Subcutaneous abdominal adipose tissue (tissue), 5 donors: ENCODE results near the gene SLC9A9.
"Not testable (repeated sequence)": the region's sequence is repeated elsewhere in the genome, so short reads cannot be mapped to it uniquely, and the experiment has no call there.

Source experiments
- H3K27ac ChIP-seq: one replicate; pipeline ENCODE4 v1.7.0; 2013; ENCODE audit warnings: low read depth, mild to moderate bottlenecking, inconsistent platforms, low read length, moderate library complexity
- H3K27me3 ChIP-seq, 5 donors: one replicate each; pipeline ENCODE4 v1.7.0; 2013; ENCODE audit warnings: low read length in 5 of 5, inconsistent platforms in 1 of 5; ENCODE audit not compliant: control insufficient read depth in 5 of 5, insufficient read depth in 4 of 5
- H3K36me3 ChIP-seq, 5 donors: one replicate each; pipeline ENCODE4 v1.7.0; 2013; ENCODE audit warnings: low read length in 5 of 5; ENCODE audit not compliant: control insufficient read depth in 5 of 5, insufficient read depth in 5 of 5
- H3K4me1 ChIP-seq, 5 donors: one replicate each; pipeline ENCODE4 v1.7.0; 2013; ENCODE audit warnings: low read length in 5 of 5, mild to moderate bottlenecking in 3 of 5, moderate library complexity in 1 of 5; ENCODE audit not compliant: control insufficient read depth in 5 of 5, insufficient read depth in 5 of 5
- H3K4me3 ChIP-seq, 5 donors: one replicate each; pipeline ENCODE4 v1.7.0; 2013; ENCODE audit warnings: low read length in 5 of 5, low read depth in 1 of 5
- H3K9ac ChIP-seq, 5 donors: one replicate each; pipeline ENCODE4 v1.7.0; 2013; ENCODE audit warnings: low read length in 5 of 5, mild to moderate bottlenecking in 4 of 5, moderate library complexity in 3 of 5
- H3K9me3 ChIP-seq, 5 donors: one replicate each; pipeline ENCODE4 v1.7.0; 2013; ENCODE audit warnings: low read length in 5 of 5; ENCODE audit not compliant: control insufficient read depth in 5 of 5
- donor health status: healthy.
- donor health status: healthy.
- donor health status: healthy.
- donor health status: healthy.
- donor health status: healthy.

Gene SLC9A9

GRCh38 chr3:143718463-143718862, 129.8 kb downstream of the SLC9A9 start:
- no peak overlapping the region for H3K4me3 ChIP-seq

GRCh38 chr3:143716731-143717130, 131.5 kb downstream of the SLC9A9 start:
- Histone ChIP-seq H3K4me3 (no peak overlapping the region), H3K36me3 (no peaks in the 10 kb centered on the region), H3K27me3 (no peaks in the 10 kb centered on the region), H3K27ac (no peak overlapping the region), H3K9me3 (no peaks in the 10 kb centered on the region), H3K9ac (no peak overlapping the region), H3K4me1 (no peaks in the 10 kb centered on the region)

More at GRCh38 chr3:143718463-143718862, 129.8 kb downstream of the SLC9A9 start:
- no peaks in the 10 kb centered on the region for H3K9me3 ChIP-seq
- H3K27ac ChIP-seq, result no peak overlapping the region
- H3K9ac ChIP-seq, result no peak overlapping the region
- H3K4me1 ChIP-seq, result no peaks in the 10 kb centered on the region
- no peaks in the 10 kb centered on the region for H3K27me3 ChIP-seq
- no peaks in the 10 kb centered on the region for H3K36me3 ChIP-seq

GRCh38 chr3:143712522-143712921, 135.7 kb downstream of the SLC9A9 start:
- no peaks in the 10 kb centered on the region for H3K36me3 ChIP-seq
- no peaks in the 10 kb centered on the region for H3K9me3 ChIP-seq
- no peaks in the 10 kb centered on the region for H3K27me3 ChIP-seq
- H3K4me1 ChIP-seq, result no peaks in the 10 kb centered on the region
- H3K9ac ChIP-seq, result no peak overlapping the region
- no peak overlapping the region for H3K27ac ChIP-seq
- H3K4me3 ChIP-seq, result no peak overlapping the region

- no peaks in the 10 kb centered on the region for H3K36me3 ChIP-seq
- H3K9ac ChIP-seq, result no peak overlapping the region
- no peak overlapping the region for H3K27ac ChIP-seq
- no peaks in the 10 kb centered on the region for H3K9me3 ChIP-seq
- H3K27me3 ChIP-seq, result no peaks in the 10 kb centered on the region
- no peak overlapping the region for H3K4me3 ChIP-seq
- no peaks in the 10 kb centered on the region for H3K4me1 ChIP-seq
Observed at GRCh38 chr3:143707848-143708247, 140.4 kb downstream of the SLC9A9 start.

- no peaks in the 10 kb centered on the region for H3K4me1 ChIP-seq
- H3K36me3 ChIP-seq, result no peaks in the 10 kb centered on the region
- H3K9ac ChIP-seq, result no peak overlapping the region
- H3K27ac ChIP-seq, result no peak overlapping the region
- no peak overlapping the region for H3K4me3 ChIP-seq
- H3K27me3 ChIP-seq, result no peaks in the 10 kb centered on the region
- no peaks in the 10 kb centered on the region for H3K9me3 ChIP-seq
Observed at GRCh38 chr3:143700431-143700975, 147.8 kb downstream of the SLC9A9 start.

GRCh38 chr3:143699424-143699823, 148.8 kb downstream of the SLC9A9 start:
- H3K9me3 ChIP-seq, result no peaks in the 10 kb centered on the region
- no peak overlapping the region for H3K9ac ChIP-seq
- no peaks in the 10 kb centered on the region for H3K4me1 ChIP-seq
- H3K27ac ChIP-seq, result no peak overlapping the region
- no peaks in the 10 kb centered on the region for H3K36me3 ChIP-seq
- H3K27me3 ChIP-seq, result no peaks in the 10 kb centered on the region
- no peak overlapping the region for H3K4me3 ChIP-seq

GRCh38 chr3:143698682-143699303, 149.5 kb downstream of the SLC9A9 start:
- no peaks in the 10 kb centered on the region for H3K27me3 ChIP-seq
- no peak overlapping the region for H3K4me3 ChIP-seq
- no peaks in the 10 kb centered on the region for H3K4me1 ChIP-seq
- H3K36me3 ChIP-seq, result no peaks in the 10 kb centered on the region
- H3K27ac ChIP-seq, result no peak overlapping the region
- no peak overlapping the region for H3K9ac ChIP-seq
- H3K9me3 ChIP-seq, result no peaks in the 10 kb centered on the region

GRCh38 chr3:143697975-143698374, 150.3 kb downstream of the SLC9A9 start:
- no peaks in the 10 kb centered on the region for H3K27me3 ChIP-seq
- H3K27ac ChIP-seq, result no peak overlapping the region
- no peak overlapping the region for H3K9ac ChIP-seq
- no peaks in the 10 kb centered on the region for H3K9me3 ChIP-seq
- H3K36me3 ChIP-seq, result peaks cover 0 to 2% (median 0%) of the 10 kb centered on the region in 5 donors
- H3K4me1 ChIP-seq, result no peaks in the 10 kb centered on the region
- no peak overlapping the region for H3K4me3 ChIP-seq

- H3K27me3 ChIP-seq, H3K36me3 ChIP-seq, H3K4me3 ChIP-seq, H3K27ac ChIP-seq, H3K9me3 ChIP-seq, H3K9ac ChIP-seq, H3K4me1 ChIP-seq: not testable (repeated sequence)
Observed at GRCh38 chr3:143695333-143695732, 152.9 kb downstream of the SLC9A9 start.

- Histone ChIP-seq H3K36me3 (peaks cover 0 to 7% (median 0%) of the 10 kb centered on the region in 5 donors), H3K4me1 (no peaks in the 10 kb centered on the region), H3K27ac (no peak overlapping the region), H3K9ac (no peak overlapping the region), H3K4me3 (no peak overlapping the region), H3K9me3 (no peaks in the 10 kb centered on the region), H3K27me3 (no peaks in the 10 kb centered on the region)
Observed at GRCh38 chr3:143693506-143693905, 154.8 kb downstream of the SLC9A9 start.
